ENCODE data around the gene ADAMTS19. TPM values are rescaled to one million over a fixed set of nuclear protein-coding genes. Genes with fewer than 3 reads are reported as not detected.

Gene ADAMTS19
- polyA plus RNA-seq, 3 donors = not detected

GRCh38 chr5:129745997-129746396 lies 285.9 kb downstream of the ADAMTS19 start:
- intact Hi-C loops (cut with micrococcal nuclease) = no loop called here
- H4K20me1 ChIP-seq (ENCODE audit: insufficient read depth, low read length) = no peaks in the 10 kb centered on the region
- no peaks in the 10 kb centered on the region for H3K4me1 ChIP-seq (ENCODE audit: control insufficient read depth in 1 of 2, insufficient read depth in 2 of 2, low read length in 2 of 2)
- no peak overlapping the region for H3K4me2 ChIP-seq (replicated peaks; ENCODE audit: extremely low read depth, low read length, poor library complexity, severe bottlenecking)
- H3K4me3 ChIP-seq (replicated peaks in 1 of 3; ENCODE audit: low read depth in 2 of 3, low read length in 3 of 3) = no peak overlapping the region
- no peak for DNase-seq
- WGBS (ENCODE audit: insufficient coverage) = 83% methylated on average over 1 of the region's 4 CpGs
- H2AFZ ChIP-seq (ENCODE audit: insufficient read depth, low read depth, low read length, poor library complexity, severe bottlenecking) = no peak overlapping the region
- peaks cover 0 to 5% (median 0%) of the 10 kb centered on the region in 7 donors for H3K9me3 Mint-ChIP-seq
- no peaks in the 10 kb centered on the region for H3K36me3 Mint-ChIP-seq
- H3K4me1 Mint-ChIP-seq = no peaks in the 10 kb centered on the region
- no peak overlapping the region for H3K27ac ChIP-seq (ENCODE audit: low read depth in 1 of 2, low read length in 2 of 2)
- no peaks in the 10 kb centered on the region for H3K36me3 ChIP-seq (replicated peaks in 1 of 2; ENCODE audit: control insufficient read depth in 1 of 2, insufficient read depth in 2 of 2, low read length in 2 of 2)
- no peak overlapping the region for H3K27ac Mint-ChIP-seq
- no peaks in the 10 kb centered on the region for H3K79me2 ChIP-seq (ENCODE audit: insufficient read depth, low read length)
- TF ChIP-seq, protein P1, sequence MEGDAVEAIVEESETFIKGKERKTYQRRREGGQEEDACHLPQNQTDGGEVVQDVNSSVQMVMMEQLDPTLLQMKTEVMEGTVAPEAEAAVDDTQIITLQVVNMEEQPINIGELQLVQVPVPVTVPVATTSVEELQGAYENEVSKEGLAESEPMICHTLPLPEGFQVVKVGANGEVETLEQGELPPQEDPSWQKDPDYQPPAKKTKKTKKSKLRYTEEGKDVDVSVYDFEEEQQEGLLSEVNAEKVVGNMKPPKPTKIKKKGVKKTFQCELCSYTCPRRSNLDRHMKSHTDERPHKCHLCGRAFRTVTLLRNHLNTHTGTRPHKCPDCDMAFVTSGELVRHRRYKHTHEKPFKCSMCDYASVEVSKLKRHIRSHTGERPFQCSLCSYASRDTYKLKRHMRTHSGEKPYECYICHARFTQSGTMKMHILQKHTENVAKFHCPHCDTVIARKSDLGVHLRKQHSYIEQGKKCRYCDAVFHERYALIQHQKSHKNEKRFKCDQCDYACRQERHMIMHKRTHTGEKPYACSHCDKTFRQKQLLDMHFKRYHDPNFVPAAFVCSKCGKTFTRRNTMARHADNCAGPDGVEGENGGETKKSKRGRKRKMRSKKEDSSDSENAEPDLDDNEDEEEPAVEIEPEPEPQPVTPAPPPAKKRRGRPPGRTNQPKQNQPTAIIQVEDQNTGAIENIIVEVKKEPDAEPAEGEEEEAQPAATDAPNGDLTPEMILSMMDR (IDR thresholded peaks at IDR 0.05) = no peak
- H3K4me3 Mint-ChIP-seq = no peak overlapping the region
- H3K27me3 Mint-ChIP-seq (ENCODE audit: low read depth in 3 of 3) = peaks cover 0 to 2% (median 1%) of the 10 kb centered on the region in 3 donors
- no peak overlapping the region for H3K9ac ChIP-seq (ENCODE audit: insufficient read depth, low read length, poor library complexity, severe bottlenecking)
- H3K9me3 ChIP-seq (replicated peaks in 1 of 2; ENCODE audit: control insufficient read depth in 1 of 2, insufficient read depth in 1 of 2, low read length in 2 of 2) = no peaks in the 10 kb centered on the region
- H3K27me3 ChIP-seq (ENCODE audit: control insufficient read depth in 2 of 2, insufficient read depth in 2 of 2, low read length in 2 of 2) = no peaks in the 10 kb centered on the region

DNA sequence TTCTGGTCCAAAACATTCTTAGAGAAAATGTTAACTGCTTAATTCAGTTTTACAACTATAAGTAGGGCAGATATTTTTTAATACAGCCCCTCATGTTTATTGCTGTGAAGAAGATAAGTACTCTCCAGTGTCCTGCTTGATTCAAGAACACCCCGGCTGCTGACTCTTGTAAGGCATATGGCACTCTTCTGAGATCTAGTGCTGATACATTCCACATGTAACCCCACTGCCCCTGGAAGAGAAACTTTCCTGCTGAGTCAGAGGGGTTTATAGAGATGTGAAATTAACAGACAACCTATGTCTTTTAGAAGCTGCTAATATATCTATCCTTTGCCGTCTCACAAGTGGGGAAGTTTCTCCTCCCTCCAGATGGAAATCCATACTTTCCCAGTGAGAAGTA lies 286.8 kb downstream of the ADAMTS19 start:
- DNase-seq = no peak
- Mint-ChIP-seq H3K36me3 (no peaks in the 10 kb centered on the region), H3K9me3 (peaks cover 0 to 3% (median 0%) of the 10 kb centered on the region in 7 donors), H3K4me1 (no peaks in the 10 kb centered on the region), H3K27me3 (ENCODE audit: low read depth in 3 of 3) (peaks cover 0 to 2% (median 1%) of the 10 kb centered on the region in 3 donors), H3K27ac (no peak overlapping the region), H3K4me3 (no peak overlapping the region)
- H3K4me2 ChIP-seq (replicated peaks; ENCODE audit: extremely low read depth, low read length, poor library complexity, severe bottlenecking) = no peak overlapping the region
- intact Hi-C loops (cut with micrococcal nuclease) = no loop called here
- TF ChIP-seq, protein P1 (IDR thresholded peaks at IDR 0.05) = no peak
- H4K20me1 ChIP-seq (ENCODE audit: insufficient read depth, low read length) = no peaks in the 10 kb centered on the region
- no peaks in the 10 kb centered on the region for H3K27me3 ChIP-seq (ENCODE audit: control insufficient read depth in 2 of 2, insufficient read depth in 2 of 2, low read length in 2 of 2)
- no CpG with 5 or more reads among the region's 2 CpGs for WGBS (ENCODE audit: insufficient coverage)
- no peak overlapping the region for H3K27ac ChIP-seq (ENCODE audit: low read depth in 1 of 2, low read length in 2 of 2)
- no peaks in the 10 kb centered on the region for H3K79me2 ChIP-seq (ENCODE audit: insufficient read depth, low read length)
- no peaks in the 10 kb centered on the region for H3K36me3 ChIP-seq (replicated peaks in 1 of 2; ENCODE audit: control insufficient read depth in 1 of 2, insufficient read depth in 2 of 2, low read length in 2 of 2)
- no peaks in the 10 kb centered on the region for H3K4me1 ChIP-seq (ENCODE audit: control insufficient read depth in 1 of 2, insufficient read depth in 2 of 2, low read length in 2 of 2)
- no peak overlapping the region for H3K9ac ChIP-seq (ENCODE audit: insufficient read depth, low read length, poor library complexity, severe bottlenecking)
- no peak overlapping the region for H2AFZ ChIP-seq (ENCODE audit: insufficient read depth, low read depth, low read length, poor library complexity, severe bottlenecking)
- no peak overlapping the region for H3K4me3 ChIP-seq (replicated peaks in 1 of 3; ENCODE audit: low read depth in 2 of 3, low read length in 3 of 3)
- H3K9me3 ChIP-seq (replicated peaks in 1 of 2; ENCODE audit: control insufficient read depth in 1 of 2, insufficient read depth in 1 of 2, low read length in 2 of 2) = no peaks in the 10 kb centered on the region

Measured in CD14-positive monocyte (primary cell).